Mucosa of gallbladder (tissue), 1 donor: Measurements from ENCODE around the gene SGCD. TPM values are rescaled to one million over a fixed set of nuclear protein-coding genes. Genes with fewer than 3 reads are reported as not detected.

Experiments
- DNase-seq: peaks from one replicate; pipeline ENCODE4 v3.0.0-alpha.2; 2020; ENCODE audit warnings: low spot score
- total RNA-seq: library from RNA; stranded (reverse); gene quantifications from one replicate; pipeline ENCODE4 v1.2.1, GENCODE V29; 2021
- donor health status: DM: no; HTN: no; CAD: no.

The SGCD gene
- total RNA-seq, 1 donor from 2014 or later, result 10.6 TPM

DNA sequence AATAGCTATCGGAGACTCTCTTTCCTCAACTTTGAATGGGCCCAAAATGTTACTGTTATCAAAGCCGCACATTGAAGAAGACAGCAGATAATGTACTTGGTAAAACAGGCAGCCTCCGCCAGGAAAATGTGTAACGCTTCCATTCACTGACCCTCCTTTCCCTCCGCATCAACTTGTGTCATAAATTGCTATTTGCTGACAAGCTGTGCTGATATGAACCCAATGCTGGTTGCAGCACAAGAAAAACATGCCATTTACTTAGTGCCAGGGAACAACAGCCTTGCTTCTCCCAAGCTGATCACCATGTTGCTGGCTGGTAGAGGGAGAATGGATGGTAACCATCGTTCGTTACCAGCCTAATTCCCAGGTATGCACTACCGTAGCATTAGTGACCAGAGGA is 360.6 kb downstream of the SGCD start:
- DNase-seq, result no peak

- DNase-seq, result no peak
These were observed 364.6 kb downstream of the SGCD start for GRCh38 chr5:156691572-156691971.

DNA sequence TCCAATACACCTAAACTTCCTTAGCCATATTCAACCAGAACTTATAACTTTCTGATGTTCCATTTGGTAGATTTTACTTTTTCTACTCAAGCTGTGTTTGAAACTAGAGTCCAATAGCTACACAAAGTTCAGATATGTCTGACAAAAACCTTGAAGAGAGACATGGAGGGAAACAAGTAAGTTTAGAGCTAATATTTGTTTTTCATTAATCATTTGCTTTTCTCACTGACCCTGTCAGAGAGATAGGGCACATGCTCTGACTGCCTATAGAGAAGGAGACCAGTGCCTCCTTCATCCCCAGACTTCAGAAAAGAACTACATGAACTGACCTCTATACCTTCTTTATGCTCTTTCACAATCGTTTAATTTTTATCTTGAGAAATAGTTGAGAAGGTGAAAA is 366.1 kb downstream of the SGCD start:
- DNase-seq, result no peak

GRCh38 chr5:156694598-156694997 is 367.6 kb downstream of the SGCD start:
- DNase-seq, result no peak

DNA sequence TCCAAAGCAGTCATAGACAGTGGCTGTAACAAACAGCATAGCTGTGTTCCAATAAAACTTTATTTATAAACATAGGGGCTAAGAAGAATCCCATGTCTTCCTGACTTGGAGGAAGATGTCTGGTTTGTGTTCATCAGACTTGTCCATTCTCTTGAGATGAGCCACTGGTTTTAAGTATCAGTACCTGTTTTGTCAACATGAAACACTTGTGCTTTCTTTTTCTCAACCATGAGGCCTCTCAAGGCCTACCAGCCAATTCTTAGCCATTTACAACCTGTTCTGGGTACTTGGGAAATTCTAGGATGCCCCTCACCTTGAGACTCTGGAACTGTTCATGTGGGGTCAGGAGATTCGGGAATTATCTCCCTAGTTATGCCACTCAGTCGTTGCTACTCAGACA is 368.8 kb downstream of the SGCD start:
- no peak for DNase-seq

- no peak for DNase-seq
These were observed 371.4 kb downstream of the SGCD start for GRCh38 chr5:156698323-156698722.

GRCh38 chr5:156699147-156699546 is 372.2 kb downstream of the SGCD start:
- no peak for DNase-seq

DNA sequence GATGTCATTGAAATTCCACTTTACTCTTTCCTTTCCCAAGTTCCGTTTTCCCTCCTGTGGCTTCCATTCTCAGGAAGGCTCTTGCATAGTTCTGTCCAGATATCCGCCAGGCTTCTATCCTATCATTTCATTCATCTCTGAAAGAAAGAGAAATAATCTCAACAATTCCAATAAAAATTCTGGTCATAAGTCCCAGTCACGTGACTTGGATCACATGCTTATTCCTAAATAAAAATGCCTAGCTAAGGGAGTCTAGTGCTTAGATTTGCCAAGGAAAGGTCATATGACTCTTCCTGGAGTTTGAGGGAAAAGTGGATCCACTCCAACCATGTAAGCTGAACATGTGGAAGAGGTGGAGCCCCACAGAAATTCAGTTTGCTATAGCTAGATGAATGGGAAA is 377.2 kb downstream of the SGCD start:
- DNase-seq, result no peak

GRCh38 chr5:156706631-156707030 is 379.7 kb downstream of the SGCD start:
- DNase-seq, result no peak

GRCh38 chr5:156707750-156708149 is 380.8 kb downstream of the SGCD start:
- no peak for DNase-seq

DNA sequence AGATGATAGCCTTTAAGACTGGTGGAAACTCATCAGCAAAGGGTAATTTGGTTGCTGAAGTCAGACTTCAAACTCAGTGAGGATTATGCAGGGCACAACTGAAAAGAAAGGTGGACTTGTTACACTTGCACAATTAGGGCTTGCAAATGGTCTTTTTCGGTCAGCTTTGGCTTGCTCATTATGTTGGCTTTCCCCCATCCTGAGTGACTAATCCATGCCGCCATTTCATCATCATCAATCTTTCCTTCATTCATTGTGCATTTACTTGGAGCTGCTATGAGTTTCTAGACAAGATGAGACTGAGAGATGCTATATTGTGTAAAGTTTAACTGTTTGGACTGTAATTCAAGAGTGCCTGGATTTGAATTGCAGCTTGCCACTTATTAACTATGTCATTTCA is 388.3 kb downstream of the SGCD start:
- DNase-seq, result no peak

DNA sequence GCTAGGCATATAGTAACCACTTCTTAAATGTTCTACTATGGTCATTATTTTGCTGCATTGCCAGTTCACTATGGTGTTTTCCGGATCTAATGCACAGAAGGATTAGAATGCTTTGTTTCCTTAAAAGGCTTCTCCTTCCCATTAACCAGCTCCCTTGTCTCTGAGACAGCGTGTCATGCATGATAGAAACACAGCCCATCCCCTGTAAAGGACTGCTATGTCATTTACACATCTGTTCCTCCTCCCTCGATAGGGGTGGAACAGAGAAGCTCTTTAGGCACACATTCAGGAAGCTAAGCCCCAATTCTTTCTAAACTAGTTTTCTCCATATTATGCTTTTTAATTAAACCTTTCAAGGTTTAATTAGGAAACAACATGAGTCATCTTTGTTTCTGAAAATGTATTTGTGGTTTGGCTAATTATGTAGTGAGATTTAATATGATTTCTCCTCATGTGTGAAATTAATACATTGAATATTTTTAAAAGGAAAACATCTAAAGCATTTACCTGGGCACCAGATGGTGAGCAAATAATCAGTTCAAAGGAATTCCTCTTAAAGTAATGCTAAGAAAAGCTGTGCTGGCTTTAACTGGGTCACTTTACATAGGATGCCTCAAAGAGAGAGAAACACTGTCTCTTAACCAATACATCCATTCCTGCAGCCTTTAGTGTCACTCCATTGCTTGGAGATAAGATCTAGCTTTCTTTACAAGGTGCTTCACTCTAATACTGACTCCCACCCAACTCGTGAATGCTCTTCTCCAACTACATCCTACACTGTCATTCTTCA is 389.8 kb downstream of the SGCD start:
- no peak for DNase-seq

GRCh38 chr5:156718985-156719384 is 392.0 kb downstream of the SGCD start:
- no peak for DNase-seq

DNA sequence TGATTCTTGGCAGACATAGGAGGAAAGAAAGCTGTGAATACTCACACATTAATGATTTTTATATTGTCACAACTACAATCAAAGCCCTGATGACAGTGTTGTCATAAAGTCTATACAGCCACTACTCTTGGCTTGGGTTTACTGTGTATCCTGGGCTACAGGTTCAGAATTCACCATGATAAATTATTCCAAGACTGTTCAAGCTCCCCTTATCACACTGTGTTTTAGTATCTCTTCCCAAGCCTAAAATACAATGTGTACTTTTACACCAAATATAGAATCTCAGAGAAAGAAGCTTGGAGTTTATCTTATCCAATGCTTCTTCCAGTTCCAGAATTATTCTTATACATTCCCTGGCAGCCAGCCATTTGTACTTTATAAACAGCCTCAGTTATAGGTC is 395.4 kb downstream of the SGCD start:
- DNase-seq, result no peak

DNA sequence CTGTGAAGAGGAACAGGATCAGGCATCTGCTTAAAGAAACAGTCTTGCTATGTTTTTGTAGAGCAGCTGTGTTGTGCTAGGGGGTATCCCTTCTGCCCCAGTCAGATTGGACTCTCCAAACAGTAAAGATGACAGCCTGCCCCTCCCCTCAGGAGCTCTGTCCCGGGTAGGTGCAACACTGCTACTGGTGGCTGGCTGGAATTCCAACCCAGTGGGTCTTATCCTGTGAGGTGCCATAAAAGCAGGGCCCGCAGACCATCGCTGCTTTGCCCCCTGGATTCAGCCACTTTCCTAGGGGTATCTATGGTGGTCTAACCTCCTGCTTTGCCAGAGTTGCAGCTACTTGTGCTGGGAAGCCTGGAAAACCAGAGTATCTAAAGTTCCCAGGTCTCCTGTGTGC is 408.5 kb downstream of the SGCD start:
- DNase-seq, result no peak

- DNase-seq, result no peak
These were observed 414.6 kb downstream of the SGCD start for GRCh38 chr5:156741516-156741915.

GRCh38 chr5:156753846-156754245 is 426.9 kb downstream of the SGCD start:
- DNase-seq, result no peak

GRCh38 chr5:156755421-156756087 is 428.6 kb downstream of the SGCD start:
- no peak for DNase-seq

- DNase-seq, result no peak
These were observed 431.2 kb downstream of the SGCD start for GRCh38 chr5:156758011-156758791.

GRCh38 chr5:156759156-156759555 is 432.2 kb downstream of the SGCD start:
- DNase-seq, result no peak

GRCh38 chr5:156762771-156763170 is 435.8 kb downstream of the SGCD start:
- DNase-seq, result no peak

- DNase-seq, result no peak
These were observed 437.4 kb downstream of the SGCD start for GRCh38 chr5:156764176-156764971.
